Measurements from ENCODE around the gene VILL. TPM values are rescaled to one million over a fixed set of nuclear protein-coding genes. Genes with fewer than 3 reads are reported as not detected.

VILL gene
- total and polyA plus RNA-seq, 2 of the 8 experiments (the other 6 are each of a cell fraction or from before 2014, with no cell fraction given): 4.1 to 4.2 TPM

DNA sequence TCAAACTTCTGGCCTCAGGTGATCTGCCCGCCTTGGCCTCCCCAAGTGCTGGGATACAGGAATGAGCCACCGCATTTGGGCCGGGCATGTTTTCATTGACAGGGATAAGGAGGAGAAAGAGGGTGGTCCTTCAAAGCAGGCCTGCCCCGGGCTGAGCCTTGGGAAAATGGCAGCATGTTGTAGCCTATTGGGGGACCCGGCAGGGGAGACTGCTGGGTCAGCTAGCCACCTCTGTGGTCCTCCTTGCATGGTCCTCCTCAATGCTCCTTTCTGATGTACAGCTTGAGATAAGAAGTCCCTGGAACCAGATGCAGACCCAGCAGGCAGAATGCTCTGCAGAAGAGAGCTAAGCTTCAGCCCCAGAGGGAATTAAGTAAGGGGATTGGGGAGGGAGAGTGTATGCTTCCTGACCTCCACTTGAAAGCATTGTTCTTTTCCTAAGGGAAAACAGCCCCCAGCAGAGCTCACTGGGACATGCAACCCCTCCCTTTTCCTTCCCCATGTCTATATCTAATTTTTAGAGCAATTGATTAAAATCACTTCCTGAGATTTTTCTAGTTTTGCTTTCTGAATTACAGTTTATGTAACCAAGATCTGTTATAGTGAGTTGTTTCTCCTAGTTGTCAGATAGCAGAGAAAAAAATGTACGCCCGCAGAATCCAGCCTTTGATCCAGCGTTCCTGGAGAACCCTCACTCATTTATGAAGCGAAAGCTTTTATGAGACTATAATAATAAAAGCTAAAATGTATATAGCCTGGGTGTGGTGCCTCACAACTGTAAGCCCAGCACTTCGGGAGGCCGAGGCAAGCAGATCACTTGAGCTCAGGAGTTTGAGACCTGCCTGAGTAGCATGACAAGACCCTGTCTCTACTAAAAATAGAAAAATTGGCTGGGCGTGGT, 48.7 kb upstream of the VILL start:
- Histone ChIP-seq H3K56ac (replicated peaks; ENCODE audit: insufficient read length, low read depth, low read length) (no peak overlapping the region), H4K91ac (replicated peaks; ENCODE audit: insufficient read length, low read length) (no peak overlapping the region), H3K27ac (ENCODE audit: low read depth, low read length) (no peak overlapping the region), H3K9ac (replicated peaks in 1 of 4; ENCODE audit: extremely low read depth in 1 of 4, low read depth in 3 of 4, low read length in 3 of 4) (no peak overlapping the region), H3K9me3 (ENCODE audit: insufficient read depth in 2 of 2, low read depth in 1 of 2, low read length in 1 of 2) (no peaks in the 10 kb centered on the region), H3K23ac (ENCODE audit: insufficient read length) (no peak overlapping the region), H4K20me1 (replicated peaks in 1 of 2; ENCODE audit: control insufficient read depth in 1 of 2, insufficient read depth in 2 of 2, low read length in 2 of 2) (peaks cover 0 to 3% of the 10 kb centered on the region in 2 experiments), H2BK15ac (ENCODE audit: low read length) (no peak overlapping the region), H2AK5ac (ENCODE audit: low read depth, low read length) (no peak overlapping the region), H3K36me3 (ENCODE audit: control insufficient read depth in 2 of 4, insufficient read depth in 4 of 4, low read length in 3 of 4) (no peaks in the 10 kb centered on the region), H4K5ac (ENCODE audit: insufficient read length, low read depth, low read length) (no peak overlapping the region), H2BK120ac (replicated peaks; ENCODE audit: low read depth, low read length) (no peak overlapping the region), H3K18ac (ENCODE audit: extremely low read depth, low read length) (no peak overlapping the region), H3K27me3 (replicated peaks in 1 of 4; ENCODE audit: control insufficient read depth in 3 of 4, extremely low read depth in 1 of 4, insufficient read depth in 3 of 4, low read length in 3 of 4) (no peaks in the 10 kb centered on the region), H3K23me2 (ENCODE audit: low read depth, low read length) (no peaks in the 10 kb centered on the region), H2AFZ (ENCODE audit: low read length) (no peak overlapping the region), H3K79me2 (ENCODE audit: control insufficient read depth in 1 of 2, insufficient read depth in 2 of 2, low read length in 2 of 2) (no peaks in the 10 kb centered on the region), H2BK5ac (ENCODE audit: low read depth, low read length) (no peak overlapping the region), H4K8ac (ENCODE audit: extremely low read depth, insufficient read depth, low read length) (no peak overlapping the region), H3K79me1 (ENCODE audit: low read depth, low read length) (no peaks in the 10 kb centered on the region; the same call in 1 of the 2 replicates), H2BK12ac (ENCODE audit: low read depth, low read length) (no peak overlapping the region), H3K4me3 (ENCODE audit: extremely low read depth in 1 of 4, insufficient read depth in 2 of 4, low read depth in 3 of 4, low read length in 4 of 4) (no peak overlapping the region), H2BK20ac (ENCODE audit: low read length) (no peak overlapping the region), H3K4me1 (replicated peaks in 1 of 4; ENCODE audit: control insufficient read depth in 3 of 4, insufficient read depth in 4 of 4, low read length in 3 of 4) (peaks cover 0 to 6% (median 2%) of the 10 kb centered on the region in 4 experiments; a peak in 3 of 7 replicates), H3K4ac (replicated peaks; ENCODE audit: insufficient read length, low read depth, low read length) (no peak overlapping the region), H3K4me2 (ENCODE audit: insufficient read depth in 1 of 2, low read depth in 2 of 2, low read length in 2 of 2) (no peak overlapping the region), H3K14ac (ENCODE audit: insufficient read length) (no peak overlapping the region)
- FAIRE-seq (no peak), DNase-seq (ENCODE audit: low read depth in 1 of 2, low spot score in 2 of 2) (no peak)
- CTCF ChIA-PET (ENCODE audit: partially characterized antibody): interaction anchor here (1.0 to 4.4 kb wide), 3 partner anchors 9 to 62 kb away, joined by 4 to 23 read pairs (median 4); no protein-coding TSS in a partner anchor
- POLR2A ChIA-PET (ENCODE audit: partially characterized antibody): interaction anchor here (1.3 kb wide), 1 partner anchor 15 kb away, joined by 3 read pairs; no protein-coding TSS in a partner anchor
- WGBS, 2 experiments (ENCODE audit: extremely low coverage in 1 of 2, insufficient coverage in 1 of 2, insufficient read length in 1 of 2, insufficient replicate concordance in 2 of 2, low coverage in 1 of 2, low lambda C conversion rate in 2 of 2, missing lambda C conversion rate in 1 of 2): 93% methylated on average over 12 of the region's 12 CpGs; no CpG with 5 or more reads in 1 of the 2 experiments
- TF ChIP-seq CHD1 (IDR thresholded peaks at IDR 0.05; ENCODE audit: low read depth, low read length) (no peak), FOSL1 (IDR thresholded peaks at IDR 0.05; ENCODE audit: insufficient read depth, low read depth, low read length) (no peak), TAF1 (IDR thresholded peaks at IDR 0.05; ENCODE audit: low read depth, low read length) (no peak), RAD21 (IDR thresholded peaks at IDR 0.05 in 1 of 2, conservative IDR thresholded peaks at IDR 0.05 in 1 of 2; ENCODE audit: low read depth in 2 of 2, low read length in 2 of 2) (no peak), EGR1 (IDR thresholded peaks at IDR 0.05; ENCODE audit: borderline replicate concordance, low read depth, low read length) (no peak), BCL11A (IDR thresholded peaks at IDR 0.05; ENCODE audit: low read depth in 2 of 2, low read length in 2 of 2) (no peak)
- TF ChIP-seq, protein P1, sequence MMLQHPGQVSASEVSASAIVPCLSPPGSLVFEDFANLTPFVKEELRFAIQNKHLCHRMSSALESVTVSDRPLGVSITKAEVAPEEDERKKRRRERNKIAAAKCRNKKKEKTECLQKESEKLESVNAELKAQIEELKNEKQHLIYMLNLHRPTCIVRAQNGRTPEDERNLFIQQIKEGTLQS (IDR thresholded peaks at IDR 0.05; ENCODE audit: insufficient read depth, low read depth, low read length): no peak
